SK-N-MC (cell line): Measurements from ENCODE around the gene RNF38.

Source experiments
- EZH2 ChIP-seq: fragments of 200-600 bp; sonication (generic); IDR thresholded peaks from one replicate; pipeline ENCODE4 v1.6.1; 2017; ENCODE audit warnings: antibody characterized with exemption
- FOXP2 ChIP-seq: optimal IDR thresholded peaks from 2 replicates; pipeline ENCODE3; 2011; ENCODE audit warnings: mild to moderate bottlenecking, moderate library complexity; ENCODE audit not compliant: insufficient read depth; ENCODE audit errors: extremely low read length, control extremely low read depth
- POLR2AphosphoS5 ChIP-seq: IDR thresholded peaks from 2 replicates; pipeline ENCODE4 v1.6.1; 2012; ENCODE audit warnings: mild to moderate bottlenecking, low read depth, low read length, borderline replicate concordance

DNA sequence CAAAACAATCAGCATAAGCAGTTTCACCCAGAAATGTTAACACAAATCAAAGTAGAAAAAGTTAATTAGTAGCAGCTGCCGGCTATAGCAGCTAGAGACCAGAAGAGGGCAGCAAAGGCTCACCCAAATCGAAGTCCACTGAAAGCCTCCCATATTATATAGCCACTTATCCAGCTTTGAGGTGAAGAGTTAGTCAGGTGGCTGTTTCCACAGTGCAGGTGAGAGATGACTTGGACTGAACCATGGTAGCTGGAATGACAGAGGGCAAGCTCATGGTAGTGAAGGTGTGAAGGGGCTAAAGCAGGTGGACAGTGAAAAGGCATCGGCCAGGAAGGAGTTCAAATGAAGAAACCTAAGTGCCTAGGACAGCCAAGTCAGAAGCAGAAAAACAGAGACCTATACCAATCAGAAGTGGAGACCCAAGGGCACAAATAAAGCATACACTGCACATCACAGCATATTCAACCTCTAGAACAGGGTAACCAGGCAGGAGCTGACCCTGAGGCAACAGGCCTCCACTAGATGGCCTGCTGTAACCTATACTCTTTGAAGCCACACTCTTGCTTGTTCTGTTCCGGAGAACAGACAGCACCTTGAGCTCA is 7.2 kb upstream of the RNF38 start:
- TF ChIP-seq EZH2: no peak
- no peak for TF ChIP-seq POLR2AphosphoS5
- TF ChIP-seq FOXP2: no peak
